DOHH2 (cell line): Measurements from ENCODE around the gene HDAC4.

Source experiments
- H3F3A ChIP-seq: fragments of 200-600 bp; sonication (generic), shearing (Covaris generic); 2 replicates; pipeline ENCODE4 v1.6.0; 2016; ENCODE audit warnings: antibody characterized with exemption, mild to moderate bottlenecking; ENCODE audit not compliant: control insufficient read depth, insufficient read depth
- H3K27ac ChIP-seq: fragments of 200-600 bp; sonication (generic); 2 replicates; pipeline ENCODE4 v1.5.1; 2014; ENCODE audit warnings: low read depth, mild to moderate bottlenecking, low read length, moderate library complexity
- H3K27me3 ChIP-seq: fragments of 200-600 bp; sonication (generic); 2 replicates; pipeline ENCODE4 v1.6.1; 2014; ENCODE audit warnings: mild to moderate bottlenecking, low read length, mixed read lengths; ENCODE audit not compliant: control insufficient read depth
- H3K36me3 ChIP-seq: fragments of 200-600 bp; sonication (generic); 2 replicates; pipeline ENCODE4 v1.6.1; 2014; ENCODE audit warnings: mild to moderate bottlenecking, low read length, moderate library complexity, mixed read lengths; ENCODE audit not compliant: control insufficient read depth
- H3K4me1 ChIP-seq: fragments of 200-600 bp; sonication (generic); 2 replicates; pipeline ENCODE4 v1.6.1; 2014; ENCODE audit warnings: mild to moderate bottlenecking, low read length, mixed read lengths; ENCODE audit not compliant: control insufficient read depth
- H3K4me2 ChIP-seq: fragments of 200-600 bp; sonication (generic); 2 replicates; pipeline ENCODE4 v1.6.0; 2014; ENCODE audit warnings: mild to moderate bottlenecking, low read length, moderate library complexity
- H3K4me3 ChIP-seq: fragments of 200-600 bp; sonication (generic); 2 replicates; pipeline ENCODE4 v1.5.1; 2014; ENCODE audit warnings: mild to moderate bottlenecking, low read length, mixed read lengths
- H3K79me2 ChIP-seq: fragments of 200-600 bp; sonication (generic); 2 replicates; pipeline ENCODE4 v1.6.1; 2014; ENCODE audit warnings: mild to moderate bottlenecking, low read length, mixed read lengths; ENCODE audit not compliant: control insufficient read depth
- H3K9me2 ChIP-seq: fragments of 200-600 bp; sonication (generic); replicated peaks from 2 replicates; pipeline ENCODE4 v1.6.1; 2014; ENCODE audit warnings: mild to moderate bottlenecking, low read length, mixed read lengths; ENCODE audit not compliant: control insufficient read depth
- H3K9me3 ChIP-seq: fragments of 200-600 bp; sonication (generic); 2 replicates; pipeline ENCODE4 v1.6.1; 2014; ENCODE audit warnings: antibody characterized with exemption, low read length, mixed read lengths; ENCODE audit not compliant: control insufficient read depth, insufficient read depth
- H4K20me1 ChIP-seq: fragments of 200-600 bp; sonication (generic); 2 replicates; pipeline ENCODE4 v1.6.0; 2014; ENCODE audit warnings: low read depth, mild to moderate bottlenecking, antibody characterized with exemption, low read length, moderate library complexity; ENCODE audit not compliant: control insufficient read depth, insufficient read depth
- CTCF ChIP-seq: fragments of 200-600 bp; sonication (generic); IDR thresholded peaks from one replicate; pipeline ENCODE4 v1.5.1; 2014; ENCODE audit warnings: antibody characterized with exemption, mild to moderate bottlenecking, low read depth, low read length; ENCODE audit not compliant: poor library complexity, severe bottlenecking
- EZH2phosphoT487 ChIP-seq: fragments of 200-600 bp; sonication (generic); IDR thresholded peaks from 2 replicates; pipeline ENCODE4 v1.6.1; 2017; ENCODE audit warnings: borderline replicate concordance, mild to moderate bottlenecking, antibody characterized with exemption, low read length, moderate library complexity, mixed read lengths

The HDAC4 gene

GRCh38 chr2:239127513-239127912, 273.3 kb downstream of the HDAC4 start:
- H3K36me3 ChIP-seq: peaks cover 9% of the 10 kb centered on the region; the same call in 1 of the 2 replicates
- TF ChIP-seq EZH2phosphoT487 (no peak), CTCF (no peak)
- H3K4me2 ChIP-seq: no peak overlapping the region
- no peaks in the 10 kb centered on the region for H3F3A ChIP-seq
- H3K4me1 ChIP-seq: no peaks in the 10 kb centered on the region
- H3K9me2 ChIP-seq: no peaks in the 10 kb centered on the region
- no peak overlapping the region for H3K27ac ChIP-seq
- H3K27me3 ChIP-seq: no peaks in the 10 kb centered on the region
- no peaks in the 10 kb centered on the region for H3K79me2 ChIP-seq
- H3K4me3 ChIP-seq: no peak overlapping the region
- no peaks in the 10 kb centered on the region for H4K20me1 ChIP-seq
- H3K9me3 ChIP-seq: no peaks in the 10 kb centered on the region

DNA sequence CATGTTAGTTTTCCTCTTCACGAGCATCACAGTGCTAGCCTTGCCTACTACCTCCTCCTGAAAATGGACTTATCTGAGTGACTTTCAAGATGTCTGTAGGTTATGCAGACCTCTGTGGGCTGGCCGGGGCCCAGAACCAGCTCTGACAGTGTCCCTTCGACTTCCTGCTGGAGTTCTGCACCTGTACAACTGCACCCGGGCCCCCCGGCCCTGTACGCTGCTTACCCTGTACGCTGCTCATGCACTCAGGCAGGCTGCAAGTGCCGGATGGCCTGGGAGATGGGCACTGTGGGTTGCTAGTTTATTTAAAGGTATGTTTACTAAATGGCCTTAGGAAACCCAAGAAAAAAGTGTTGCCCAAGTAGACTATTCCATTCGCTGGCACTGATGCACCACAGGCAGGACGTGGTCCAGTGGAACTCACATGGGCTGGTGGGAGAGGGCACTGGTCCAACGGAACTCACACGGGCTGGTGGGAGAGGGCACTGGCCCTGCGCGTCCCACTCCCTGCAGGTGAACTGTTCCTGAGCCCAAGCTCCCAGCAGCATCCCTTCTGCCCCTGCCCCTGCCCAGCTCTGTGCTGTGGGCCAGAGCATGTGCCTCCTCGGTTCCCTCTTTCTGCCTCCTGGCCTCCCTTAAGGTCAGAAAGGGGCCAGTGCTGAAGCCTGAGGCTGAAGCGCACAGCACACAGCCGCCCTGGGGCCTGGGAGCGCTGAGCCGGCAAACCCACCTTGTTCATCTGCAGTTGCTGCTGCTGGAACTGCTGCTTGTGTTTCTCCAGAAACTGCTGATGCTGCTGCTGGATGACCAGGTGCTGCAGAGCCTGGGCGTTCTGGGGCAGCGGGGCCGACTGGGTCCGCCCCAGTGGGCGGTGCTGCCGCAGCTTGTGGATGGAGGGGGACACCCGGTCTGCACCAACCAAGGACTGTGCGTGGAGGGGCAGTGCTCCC, 274.8 kb downstream of the HDAC4 start:
- no peak overlapping the region for H3K4me3 ChIP-seq
- no peak for TF ChIP-seq EZH2phosphoT487
- TF ChIP-seq CTCF: no peak
- H3K4me1 ChIP-seq: no peaks in the 10 kb centered on the region

GRCh38 chr2:239124152-239124899, 276.5 kb downstream of the HDAC4 start:
- H3K4me3 ChIP-seq: no peak overlapping the region
- H3K27ac ChIP-seq: no peak overlapping the region
- H4K20me1 ChIP-seq: no peaks in the 10 kb centered on the region
- no peaks in the 10 kb centered on the region for H3F3A ChIP-seq
- no peaks in the 10 kb centered on the region for H3K27me3 ChIP-seq
- no peaks in the 10 kb centered on the region for H3K9me3 ChIP-seq
- peaks cover 9% of the 10 kb centered on the region; the same call in 1 of the 2 replicates for H3K36me3 ChIP-seq
- no peak overlapping the region for H3K4me2 ChIP-seq
- H3K4me1 ChIP-seq: no peaks in the 10 kb centered on the region
- H3K9me2 ChIP-seq: no peaks in the 10 kb centered on the region
- H3K79me2 ChIP-seq: no peaks in the 10 kb centered on the region
- no peak for TF ChIP-seq EZH2phosphoT487
- TF ChIP-seq CTCF: no peak

More for the DNA sequence above, 274.8 kb downstream of the HDAC4 start:
- Histone ChIP-seq H3K4me2 (no peak overlapping the region), H3K9me3 (no peaks in the 10 kb centered on the region), H3K36me3 (peaks cover 9% of the 10 kb centered on the region; the same call in 1 of the 2 replicates), H4K20me1 (no peaks in the 10 kb centered on the region), H3F3A (no peaks in the 10 kb centered on the region), H3K9me2 (no peaks in the 10 kb centered on the region), H3K79me2 (no peaks in the 10 kb centered on the region), H3K27me3 (no peaks in the 10 kb centered on the region), H3K27ac (no peak overlapping the region)
